Tibial nerve (tissue), 4 donors: ENCODE measurements around the gene KCNA2. TPM values are rescaled to one million over a fixed set of nuclear protein-coding genes. Genes with fewer than 3 reads are reported as not detected.

Experiments used
- DNase-seq, 2 donors: peaks; one replicate each; pipeline ENCODE4 v3.0.0-alpha.2; 2019; ENCODE audit warnings: low spot score in 2 of 2
- H3K27ac ChIP-seq, 4 donors: fragments of 200-600 bp; sonication (generic) in 3 of 4; one replicate each; pipeline ENCODE4 v1.5.1; 2017 to 2019; ENCODE audit warnings: mild to moderate bottlenecking in 1 of 4
- H3K27me3 ChIP-seq, 2 donors: fragments of 200-600 bp; sonication (generic) in 1 of 2; one replicate each; pipeline versions ENCODE4 v1.5.1 to v1.6.0; 2017 to 2019
- H3K36me3 ChIP-seq, 3 donors: fragments of 200-600 bp; sonication (generic); one replicate each; pipeline ENCODE4 v1.5.1; 2018 to 2019
- H3K4me1 ChIP-seq, 4 donors: fragments of 200-600 bp; sonication (generic) in 3 of 4; one replicate each; pipeline ENCODE4 v1.5.1; 2017 to 2019
- H3K4me3 ChIP-seq, 4 donors: fragments of 200-600 bp; sonication (generic) in 3 of 4; one replicate each; pipeline ENCODE4 v1.5.1; 2017 to 2019; ENCODE audit warnings: mild to moderate bottlenecking in 1 of 4, moderate library complexity in 1 of 4
- H3K9me3 ChIP-seq, 4 donors: fragments of 200-600 bp; sonication (generic) in 3 of 4; one replicate each; pipeline ENCODE4 v1.5.1; 2017 to 2019
- CTCF ChIP-seq, 5 experiments: fragments of 200-600 bp in 3 of 5; fragments of 450-650 bp in 2 of 5; sonication (generic) in 3 of 5; IDR thresholded peaks; one replicate each; pipeline ENCODE4 v1.5.1; 2016 to 2019; ENCODE audit warnings: antibody characterized with exemption in 5 of 5, mild to moderate bottlenecking in 3 of 5, moderate library complexity in 2 of 5
- EP300 ChIP-seq, 2 donors: sonication (generic); formaldehyde crosslinking; IDR thresholded peaks; one replicate each; pipeline ENCODE4 v1.6.1; 2017; ENCODE audit warnings: antibody characterized with exemption in 2 of 2, mild to moderate bottlenecking in 1 of 2
- POLR2A ChIP-seq, 2 donors: fragments of 450-650 bp; IDR thresholded peaks; one replicate each; pipeline ENCODE4 v1.6.1; 2017; ENCODE audit warnings: antibody characterized with exemption in 2 of 2, mild to moderate bottlenecking in 2 of 2, moderate library complexity in 2 of 2
- whole genome bisulfite sequencing, 2 donors: methylation state at CpG; one replicate each; pipeline ENCODE4 v1.1.5; 2018; 5-methylcytosine and 5-hydroxymethylcytosine counted together
- total RNA-seq, 4 donors: library from RNA; depleted of rRNA; stranded (reverse); fragments of >200 nt; gene quantifications; one replicate each; pipeline ENCODE4 v1.1.0, GENCODE V29; 2016

KCNA2 gene
- total RNA-seq, 4 donors from 2014 or later = 10.2 to 22.0 (median 16.5) TPM

- Histone ChIP-seq H3K27me3 (no peaks in the 10 kb centered on the region), H3K36me3 (no peaks in the 10 kb centered on the region), H3K4me1 (peaks cover 0 to 12% (median 0%) of the 10 kb centered on the region in 4 donors), H3K9me3 (no peaks in the 10 kb centered on the region), H3K27ac (no peak overlapping the region), H3K4me3 (no peak overlapping the region)
- TF ChIP-seq EP300 (IDR thresholded peaks at IDR 0.05) (no peak), POLR2A (IDR thresholded peaks at IDR 0.05) (no peak), CTCF (IDR thresholded peaks at IDR 0.05) (no peak)
- no peak for DNase-seq
Measured at GRCh38 chr1:110595353-110595710, 10.8 kb downstream of the KCNA2 start.

- peaks cover 0 to 12% (median 0%) of the 10 kb centered on the region in 4 donors for H3K4me1 ChIP-seq
- H3K27me3 ChIP-seq = no peaks in the 10 kb centered on the region
- H3K4me3 ChIP-seq = no peak overlapping the region
- DNase-seq = no peak
- H3K9me3 ChIP-seq = no peaks in the 10 kb centered on the region
- TF ChIP-seq EP300 (IDR thresholded peaks at IDR 0.05) (peak in 1 of 2 donors; percentile 43), CTCF (IDR thresholded peaks at IDR 0.05) (no peak)
- WGBS, 2 donors = 39 to 42% methylated on average over 7 of the region's 7 CpGs
- no peak overlapping the region for H3K27ac ChIP-seq
- no peaks in the 10 kb centered on the region for H3K36me3 ChIP-seq
Measured at GRCh38 chr1:110594456-110595352, 11.5 kb downstream of the KCNA2 start.

DNA sequence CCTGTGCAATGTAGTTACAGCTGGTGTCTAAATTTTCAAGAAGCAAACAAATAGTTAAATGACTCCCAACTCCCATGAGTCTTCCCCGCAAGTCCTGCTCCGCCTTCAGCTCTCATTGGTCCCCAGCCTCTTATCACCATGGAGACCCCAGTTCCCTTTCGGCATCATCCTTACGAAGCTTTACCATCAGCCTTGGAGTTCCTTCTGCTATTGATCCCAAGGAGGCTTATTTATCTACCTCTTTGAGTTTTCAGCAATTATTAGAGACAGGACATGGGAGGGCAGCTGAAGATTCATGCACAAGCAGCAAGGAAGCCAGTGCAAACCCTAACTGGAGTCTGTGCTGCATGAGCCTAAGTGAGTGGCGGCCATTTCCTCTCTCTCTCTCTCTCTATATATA, 12.3 kb downstream of the KCNA2 start:
- DNase-seq = no peak
- Histone ChIP-seq H3K27me3 (no peaks in the 10 kb centered on the region), H3K36me3 (no peaks in the 10 kb centered on the region), H3K9me3 (no peaks in the 10 kb centered on the region), H3K4me1 (peaks cover 0 to 12% (median 0%) of the 10 kb centered on the region in 4 donors), H3K27ac (no peak overlapping the region), H3K4me3 (no peak overlapping the region)
- TF ChIP-seq CTCF (IDR thresholded peaks at IDR 0.05) (no peak), EP300 (IDR thresholded peaks at IDR 0.05) (no peak), POLR2A (IDR thresholded peaks at IDR 0.05) (no peak)
- 46 to 54% methylated on average over 5 of the region's 5 CpGs for WGBS, 2 donors

DNA sequence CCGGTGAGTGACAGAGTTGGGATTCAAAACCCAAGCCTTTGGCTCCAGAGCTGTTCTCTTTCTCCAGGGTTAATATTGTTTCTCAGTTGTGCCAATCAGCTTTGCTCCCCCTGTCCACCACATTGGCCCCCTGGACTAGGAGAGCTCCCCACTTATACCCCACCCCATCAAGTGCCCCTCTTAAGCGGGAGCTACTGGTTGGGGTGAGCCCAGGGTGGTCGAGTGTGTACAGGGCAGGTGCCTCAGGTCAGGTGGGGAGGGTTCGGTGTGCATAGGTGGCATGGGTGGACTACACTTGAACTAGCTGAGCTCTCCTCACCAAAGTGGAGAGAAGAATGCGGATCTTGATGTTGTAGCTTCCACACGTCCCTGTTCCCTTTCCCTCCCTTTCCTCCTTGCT, 14.2 kb downstream of the KCNA2 start:
- DNase-seq = no peak
- no peaks in the 10 kb centered on the region for H3K27me3 ChIP-seq
- no peaks in the 10 kb centered on the region for H3K9me3 ChIP-seq
- H3K27ac ChIP-seq = no peak overlapping the region
- no peak overlapping the region for H3K4me3 ChIP-seq
- peaks cover 0 to 12% (median 0%) of the 10 kb centered on the region in 4 donors for H3K4me1 ChIP-seq
- H3K36me3 ChIP-seq = no peaks in the 10 kb centered on the region
- 81 to 98% methylated on average over 6 of the region's 6 CpGs for WGBS, 2 donors
- no peak for TF ChIP-seq EP300 (IDR thresholded peaks at IDR 0.05)
- TF ChIP-seq CTCF (IDR thresholded peaks at IDR 0.05) = no peak
- TF ChIP-seq POLR2A (IDR thresholded peaks at IDR 0.05) = no peak

DNA sequence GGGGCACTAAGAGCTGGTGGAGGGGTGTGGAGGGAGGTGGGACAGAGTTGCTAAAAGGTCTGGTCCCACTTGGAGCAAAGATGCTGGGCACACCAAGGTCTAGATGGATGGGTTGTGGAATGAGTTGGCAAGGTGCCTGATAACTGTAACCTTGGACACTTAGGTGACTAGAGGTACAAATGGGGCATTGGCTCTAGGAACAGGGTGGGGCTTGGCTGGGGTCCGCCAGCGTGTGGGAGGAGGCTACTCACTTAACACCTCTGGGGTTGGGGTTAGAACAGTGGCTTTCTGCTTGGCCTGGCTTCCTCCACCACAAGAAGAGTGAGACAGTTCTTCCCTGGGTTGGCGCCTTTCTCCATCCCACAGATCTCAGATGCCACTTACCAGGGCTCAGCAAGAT, 17.2 kb downstream of the KCNA2 start:
- WGBS, 2 donors = 85 to 90% methylated on average over 3 of the region's 3 CpGs
- H3K9me3 ChIP-seq = no peaks in the 10 kb centered on the region
- no peaks in the 10 kb centered on the region for H3K36me3 ChIP-seq
- H3K4me3 ChIP-seq = no peak overlapping the region
- no peak overlapping the region for H3K27ac ChIP-seq
- no peaks in the 10 kb centered on the region for H3K4me1 ChIP-seq
- TF ChIP-seq POLR2A (IDR thresholded peaks at IDR 0.05) (no peak), CTCF (IDR thresholded peaks at IDR 0.05) (no peak), EP300 (IDR thresholded peaks at IDR 0.05) (no peak)
- no peaks in the 10 kb centered on the region for H3K27me3 ChIP-seq
- DNase-seq = no peak
